ENCODE results near the gene FSD2.
"Not testable (repeated sequence)": the region's sequence is repeated elsewhere in the genome, so short reads cannot be mapped to it uniquely, and the experiment has no call there.

Gene FSD2

GRCh38 chr15:82714016-82714415 lies 91.9 kb downstream of the FSD2 start:
- DNase-seq: no peak

DNA sequence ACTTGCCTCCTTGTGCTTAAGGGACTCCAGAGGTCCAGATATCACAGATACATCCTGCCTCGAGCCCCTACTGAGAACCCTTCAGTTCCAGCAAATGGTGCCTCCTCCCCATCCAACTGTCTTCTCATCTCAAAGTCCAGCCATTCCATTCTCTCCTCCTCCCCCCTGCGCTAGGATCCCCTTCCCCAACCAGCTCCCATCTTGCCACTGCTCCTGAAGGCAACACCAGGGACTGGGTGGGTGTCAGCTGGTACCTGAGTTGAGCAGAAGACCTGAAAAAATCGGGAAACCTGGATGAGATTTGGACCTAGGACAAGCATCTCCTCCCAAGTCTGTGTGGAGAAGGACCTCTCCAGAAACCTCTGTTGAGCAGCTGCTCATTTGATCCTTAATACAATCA lies 93.8 kb downstream of the FSD2 start:
- DNase-seq: no peak

GRCh38 chr15:82710926-82711490 lies 94.9 kb downstream of the FSD2 start:
- DNase-seq: no peak

- DNase-seq: no peak
Observed at GRCh38 chr15:82710208-82710555, 95.7 kb downstream of the FSD2 start.

GRCh38 chr15:82709421-82710207 lies 96.3 kb downstream of the FSD2 start, which contains the start of gene AP3B2:
Gene AP3B2, minus strand, starts transcription at chr15:82709875. Its CDS starts 169 bp downstream, at chr15:82709706.
- DNase-seq: peak; percentile 36

DNA sequence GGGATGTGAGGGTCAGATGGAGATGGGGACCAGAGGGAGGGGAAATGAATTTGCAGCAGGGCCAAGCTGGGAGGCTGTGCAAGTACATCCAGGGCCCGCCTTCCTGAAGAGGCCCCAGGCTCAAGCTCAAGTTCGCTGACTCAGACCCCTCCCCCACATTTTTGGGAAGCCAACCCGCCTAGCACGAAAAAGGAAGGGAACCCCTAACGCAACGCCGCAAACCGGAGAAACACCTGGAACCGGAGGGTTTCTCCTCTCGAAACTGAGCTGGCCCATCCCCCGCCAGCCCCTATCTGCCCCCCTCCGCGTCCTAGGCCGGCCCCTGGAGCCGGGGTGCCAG lies 96.8 kb downstream of the FSD2 start:
- no peak for DNase-seq

- not testable (repeated sequence) for DNase-seq
Observed at GRCh38 chr15:82705856-82706255, 100.0 kb downstream of the FSD2 start.

Data from NCI-H1048 (cell line).